Spleen (tissue), 11 donors: ENCODE measurements around the gene NCAPH2. TPM values are rescaled to one million over a fixed set of nuclear protein-coding genes. Genes with fewer than 3 reads are reported as not detected.

Experiments used
- DNase-seq: peaks from one replicate; pipeline ENCODE4 v3.0.0-alpha.2; 2020
- H3K27ac ChIP-seq, 8 donors: fragments of 200-600 bp; sonication (generic) in 7 of 8; 1 replicate in 4 of 8; 2 replicates in 4 of 8; pipeline versions ENCODE4 v1.5.0 to v1.8.0; 2016 to 2021; ENCODE audit warnings: inconsistent platforms in 4 of 8, mild to moderate bottlenecking in 4 of 8, moderate library complexity in 1 of 8
- H3K27me3 ChIP-seq, 7 donors: fragments of 200-600 bp; sonication (generic) in 6 of 7; replicated peaks in 1 of 7; 1 replicate in 4 of 7; 2 replicates in 3 of 7; pipeline versions ENCODE4 v1.5.0 to v1.8.0; 2016 to 2021; ENCODE audit warnings: inconsistent platforms in 3 of 7, mild to moderate bottlenecking in 1 of 7
- H3K36me3 ChIP-seq, 6 donors: fragments of 200-600 bp; sonication (generic) in 5 of 6; 1 replicate in 4 of 6; 2 replicates in 2 of 6; pipeline versions ENCODE4 v1.5.0 to v1.8.0; 2016 to 2021; ENCODE audit warnings: inconsistent platforms in 2 of 6
- H3K4me1 ChIP-seq, 6 donors: fragments of 200-600 bp; sonication (generic) in 5 of 6; 1 replicate in 3 of 6; 2 replicates in 3 of 6; pipeline versions ENCODE4 v1.5.0 to v1.8.0; 2016 to 2021; ENCODE audit warnings: inconsistent platforms in 3 of 6
- H3K4me3 ChIP-seq, 8 donors: fragments of 200-600 bp; sonication (generic) in 7 of 8; 1 replicate in 4 of 8; 2 replicates in 4 of 8; pipeline versions ENCODE4 v1.5.0 to v1.8.0; 2016 to 2021; ENCODE audit warnings: inconsistent platforms in 4 of 8, mild to moderate bottlenecking in 4 of 8, moderate library complexity in 2 of 8
- H3K9me3 ChIP-seq, 8 donors: fragments of 200-600 bp; sonication (generic) in 7 of 8; 1 replicate in 4 of 8; 2 replicates in 4 of 8; pipeline versions ENCODE4 v1.5.0 to v1.8.0; 2016 to 2021; ENCODE audit warnings: inconsistent platforms in 4 of 8
- POLR2A ChIP-seq, 3 donors: fragments of 450-650 bp; IDR thresholded peaks; one replicate each; pipeline ENCODE4 v1.5.1; 2017; ENCODE audit warnings: antibody characterized with exemption in 3 of 3, mild to moderate bottlenecking in 1 of 3
- POLR2AphosphoS5 ChIP-seq, 3 donors: sonication (generic); formaldehyde crosslinking; IDR thresholded peaks; one replicate each; pipeline ENCODE4 v1.5.1; 2017; ENCODE audit warnings: antibody characterized with exemption in 3 of 3
- WGBS, 5 donors: extraction: QIAGEN DNeasy Blood & Tissue Kit in 3 of 5; methylation state at CpG; one replicate each; pipeline versions ENCODE4 v1.1.5 to v1.1.7; 2013 to 2018; 5-methylcytosine and 5-hydroxymethylcytosine counted together
- intact Hi-C: fragments of 100-400 bp; cut with DNase I; formaldehyde crosslinking; loops from one replicate; pipeline ENCODE4 v1.15.0; 2023; ENCODE audit warnings: low total_unique reads
- polyA plus RNA-seq, 3 donors: library from polyadenylated mRNA; stranded (reverse); fragments of 200-250 nt; gene quantifications; one replicate each; pipeline ENCODE4 v1.2.1, GENCODE V29; 2013
- total RNA-seq, 7 donors: library from RNA; depleted of rRNA in 3 of 7; stranded (reverse); fragments of >200 nt in 3 of 7; fragmentation: NEBNext Ultra II Directional in 4 of 7; extraction: Animal tissue kit (Norgen Biotek cat#: 25700) in 4 of 7; gene quantifications; one replicate each; pipeline versions ENCODE4 v1.1.0 to v1.2.1, GENCODE V29; 2016 to 2021
- TF ChIP-seq, protein P1 (sequence below), 11 experiments: fragments of 200-600 bp in 7 of 11; fragments of 450-650 bp in 4 of 11; sonication (generic) in 4 of 11; IDR thresholded peaks in 8 of 11; conservative IDR thresholded peaks in 3 of 11; 1 replicate in 7 of 11; 2 replicates in 4 of 11; pipeline versions ENCODE4 v1.4.0 to v1.8.0; 2016 to 2021; ENCODE audit warnings: antibody characterized with exemption in 11 of 11, inconsistent platforms in 4 of 11, mild to moderate bottlenecking in 1 of 11
- donor health status: healthy with polysubstance abuse.
- donor health status: DM: no; HTN: no; CAD: no; lungs with moderate emphysema.
- donor health status: DM: no; HTN: no; CAD: no.
- donor health status: Bipolar disorder and iron deficiency.
- donor health status: healthy.
- donor health status: DM: no; HTN: no; CAD: no.
- donor health status: DM: yes; HTN: yes; CAD: no.

The NCAPH2 gene
- total and polyA plus RNA-seq, 10 donors: 31.4 to 48.0 (median 37.1) TPM

DNA sequence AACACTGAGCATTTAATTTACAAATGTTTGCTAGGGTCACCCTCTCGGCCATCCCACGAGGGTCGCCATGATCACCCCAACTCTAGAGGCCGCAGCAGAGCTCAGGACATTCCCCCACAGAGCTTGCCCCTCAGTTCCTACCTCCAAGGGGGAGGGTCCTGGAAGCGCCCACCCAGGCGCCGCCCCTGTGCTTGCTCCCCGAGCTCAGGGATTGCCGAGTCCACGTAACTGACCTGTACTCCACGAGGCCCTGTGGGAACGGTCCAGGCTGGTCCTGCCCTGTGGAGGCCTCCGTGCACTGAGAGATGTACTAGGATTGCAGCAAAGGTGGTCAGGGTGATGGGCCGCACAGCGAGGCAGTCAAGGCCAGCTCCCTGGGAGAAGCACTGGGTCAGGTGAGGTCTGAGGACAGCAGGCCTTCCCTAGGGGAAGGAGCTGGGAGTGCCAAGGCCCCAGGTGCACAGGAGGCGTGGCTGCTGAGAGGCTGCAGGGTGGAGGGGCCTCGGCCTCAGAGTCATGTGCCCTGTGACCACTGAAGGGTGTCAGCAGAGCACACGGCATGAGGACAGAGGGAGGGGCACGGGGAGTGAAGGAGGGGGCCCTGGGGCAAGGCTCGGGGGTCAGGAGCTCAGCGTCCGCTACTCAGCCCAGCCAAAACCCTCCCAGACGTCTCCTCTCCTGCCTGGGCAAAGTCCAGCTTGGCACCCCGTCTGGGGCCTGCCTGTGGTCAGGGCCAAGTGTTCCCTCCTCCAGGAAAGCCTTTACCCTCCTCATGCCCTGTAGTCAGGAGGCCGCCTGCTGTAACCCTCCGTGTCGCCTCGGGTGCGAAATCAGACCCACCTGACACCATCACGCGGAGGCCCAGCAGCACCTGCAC lies 23.8 kb upstream of the NCAPH2 start:
- DNase-seq: no peak
- TF ChIP-seq POLR2A (IDR thresholded peaks at IDR 0.05): no peak
- TF ChIP-seq, protein P1, sequence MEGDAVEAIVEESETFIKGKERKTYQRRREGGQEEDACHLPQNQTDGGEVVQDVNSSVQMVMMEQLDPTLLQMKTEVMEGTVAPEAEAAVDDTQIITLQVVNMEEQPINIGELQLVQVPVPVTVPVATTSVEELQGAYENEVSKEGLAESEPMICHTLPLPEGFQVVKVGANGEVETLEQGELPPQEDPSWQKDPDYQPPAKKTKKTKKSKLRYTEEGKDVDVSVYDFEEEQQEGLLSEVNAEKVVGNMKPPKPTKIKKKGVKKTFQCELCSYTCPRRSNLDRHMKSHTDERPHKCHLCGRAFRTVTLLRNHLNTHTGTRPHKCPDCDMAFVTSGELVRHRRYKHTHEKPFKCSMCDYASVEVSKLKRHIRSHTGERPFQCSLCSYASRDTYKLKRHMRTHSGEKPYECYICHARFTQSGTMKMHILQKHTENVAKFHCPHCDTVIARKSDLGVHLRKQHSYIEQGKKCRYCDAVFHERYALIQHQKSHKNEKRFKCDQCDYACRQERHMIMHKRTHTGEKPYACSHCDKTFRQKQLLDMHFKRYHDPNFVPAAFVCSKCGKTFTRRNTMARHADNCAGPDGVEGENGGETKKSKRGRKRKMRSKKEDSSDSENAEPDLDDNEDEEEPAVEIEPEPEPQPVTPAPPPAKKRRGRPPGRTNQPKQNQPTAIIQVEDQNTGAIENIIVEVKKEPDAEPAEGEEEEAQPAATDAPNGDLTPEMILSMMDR (IDR thresholded peaks at IDR 0.05 in 8 of 11, conservative IDR thresholded peaks at IDR 0.05 in 3 of 11): no peak
- TF ChIP-seq POLR2AphosphoS5 (IDR thresholded peaks at IDR 0.05): no peak
- no peak overlapping the region for H3K27ac ChIP-seq
- intact Hi-C loops: no loop called here
- H3K9me3 ChIP-seq: no peaks in the 10 kb centered on the region
- peaks cover 5 to 33% (median 18%) of the 10 kb centered on the region in 6 donors for H3K4me1 ChIP-seq
- H3K4me3 ChIP-seq: no peak overlapping the region
- H3K27me3 ChIP-seq: peaks cover 0 to 79% (median 20%) of the 10 kb centered on the region in 7 donors
- WGBS, 5 donors: 82 to 88% (median 85%) methylated on average over 21 to 31 of the region's 31 CpGs
- H3K36me3 ChIP-seq: no peaks in the 10 kb centered on the region

DNA sequence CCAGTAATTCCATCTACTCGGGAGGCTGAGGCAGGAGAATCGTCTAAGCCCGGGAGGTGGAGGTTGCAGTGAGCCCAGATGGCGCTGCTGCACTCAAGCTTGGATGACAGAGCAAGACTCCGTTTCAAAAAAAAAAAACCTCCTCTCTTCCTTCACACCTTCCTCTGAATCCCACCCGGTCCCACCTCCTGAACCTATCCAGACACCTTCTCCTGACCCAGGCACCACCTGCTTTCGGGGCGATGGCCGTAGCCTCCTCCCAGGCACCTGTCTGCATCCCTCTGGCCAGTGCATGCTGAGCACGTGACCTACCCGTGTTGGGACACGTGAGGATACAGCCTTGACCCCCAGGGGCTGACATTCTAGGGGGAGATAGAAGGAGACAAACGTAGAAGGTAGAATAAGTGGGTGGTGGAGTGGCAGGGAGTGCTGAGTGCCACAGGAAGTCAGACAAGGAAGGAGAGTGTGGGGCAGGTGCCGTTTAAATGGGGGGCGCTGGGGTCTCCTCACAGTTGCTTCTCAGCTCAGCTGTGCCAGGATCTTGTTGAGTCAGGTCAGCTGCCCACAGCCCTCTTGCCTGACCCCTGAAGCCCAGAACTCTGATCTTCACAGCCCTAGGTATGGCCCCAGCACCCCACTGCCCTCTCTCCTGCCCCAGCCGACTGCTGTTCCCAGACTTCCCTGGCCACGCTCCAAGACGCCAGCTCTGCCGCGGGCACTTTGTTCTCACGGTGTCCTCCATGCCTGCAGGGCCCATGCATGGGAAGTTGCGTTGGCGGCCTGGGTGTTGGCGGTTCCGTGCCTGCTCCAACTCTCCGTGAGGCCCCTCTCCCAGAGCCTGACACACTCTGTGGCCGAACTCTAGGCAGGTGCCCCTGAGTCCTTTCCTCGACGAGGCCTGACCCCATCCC lies 22.5 kb upstream of the NCAPH2 start:
- intact Hi-C loops: no loop called here
- Histone ChIP-seq H3K27ac (no peak overlapping the region), H3K27me3 (peaks cover 0 to 73% (median 20%) of the 10 kb centered on the region in 7 donors), H3K36me3 (no peaks in the 10 kb centered on the region), H3K4me1 (peaks cover 5 to 34% (median 19%) of the 10 kb centered on the region in 6 donors), H3K9me3 (no peaks in the 10 kb centered on the region), H3K4me3 (no peak overlapping the region)
- TF ChIP-seq POLR2AphosphoS5 (IDR thresholded peaks at IDR 0.05): no peak
- no peak for TF ChIP-seq POLR2A (IDR thresholded peaks at IDR 0.05)
- TF ChIP-seq, protein P1 (IDR thresholded peaks at IDR 0.05 in 8 of 11, conservative IDR thresholded peaks at IDR 0.05 in 3 of 11): no peak
- DNase-seq: no peak
- WGBS, 5 donors: 62 to 72% (median 63%) methylated on average over 29 of the region's 29 CpGs

DNA sequence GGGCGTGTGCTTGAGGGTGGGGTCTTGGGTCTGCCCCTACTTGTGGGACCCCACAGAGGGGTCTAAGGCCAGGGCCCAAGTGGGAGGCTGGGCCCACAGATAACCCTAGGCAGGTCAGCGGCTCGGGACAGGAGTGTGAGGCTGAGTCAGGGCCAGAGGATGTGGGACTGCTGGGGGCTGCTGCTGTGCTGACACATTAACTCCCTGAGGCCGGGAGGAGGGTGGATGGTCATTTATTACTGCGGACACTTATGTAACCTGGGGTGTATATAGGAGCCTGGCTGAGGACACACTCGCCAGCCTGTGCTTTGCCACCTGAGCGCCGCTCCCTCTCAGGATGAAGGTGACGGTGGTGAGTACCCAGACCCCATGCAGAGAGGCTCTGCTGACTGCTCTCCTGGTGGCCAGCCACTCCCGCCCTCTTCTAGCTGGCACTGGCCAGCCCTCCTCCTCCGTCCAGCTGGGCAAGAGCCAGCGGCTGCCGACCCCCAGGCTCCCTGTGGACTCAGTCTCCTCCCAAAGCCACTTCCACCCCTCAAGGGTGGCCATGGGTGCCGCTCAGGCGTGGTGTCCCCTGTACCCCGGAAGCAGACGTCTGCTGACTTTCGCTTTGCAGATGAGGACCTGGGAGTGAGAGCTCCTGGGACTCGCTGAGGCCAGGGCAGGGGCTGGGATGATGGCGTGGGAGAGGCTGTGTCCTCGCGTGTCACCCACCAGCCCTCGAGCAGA lies 21.3 kb upstream of the NCAPH2 start, which contains the start of gene MIOX:
Gene MIOX, plus strand, starts transcription at position 299 of the 729 bp plus-strand sequence. Its CDS starts 39 bp downstream, at position 338.
- Histone ChIP-seq H3K4me1 (peaks cover 0 to 29% (median 18%) of the 10 kb centered on the region in 6 donors), H3K27me3 (peaks cover 0 to 65% (median 10%) of the 10 kb centered on the region in 7 donors), H3K4me3 (no peak within 1 kb of the TSS), H3K36me3 (no peaks in the 10 kb centered on the region), H3K27ac (no peak within 1 kb of the TSS), H3K9me3 (no peaks in the 10 kb centered on the region)
- WGBS, 5 donors: 48 to 90% (median 76%) methylated on average over 7 to 23 of the region's 23 CpGs
- TF ChIP-seq, protein P1 (IDR thresholded peaks at IDR 0.05 in 8 of 11, conservative IDR thresholded peaks at IDR 0.05 in 3 of 11): no peak
- TF ChIP-seq POLR2AphosphoS5 (IDR thresholded peaks at IDR 0.05) (no peak), POLR2A (IDR thresholded peaks at IDR 0.05) (no peak)
- intact Hi-C loops: no loop called here
- DNase-seq: no peak
